Skin of body (tissue), 2 donors: Measurements from ENCODE around the gene TCAF1. TPM values are rescaled to one million over a fixed set of nuclear protein-coding genes. Genes with fewer than 3 reads are reported as not detected.
A peak's percentile ranks its signal among the peaks of the same experiment; 100 is the strongest.
"Not testable (repeated sequence)": the region's sequence is repeated elsewhere in the genome, so short reads cannot be mapped to it uniquely, and the experiment has no call there.

ENCODE experiments used
- DNase-seq: peaks from one replicate; lab custom pipeline; 2025; lab: John Stamatoyannopoulos, UW
- total RNA-seq: library from RNA; depleted of rRNA; stranded (reverse); fragments of >200 nt; gene quantifications from one replicate; pipeline ENCODE4 v1.2.3, GENCODE V29; 2014

The TCAF1 gene
- total RNA-seq, 1 donor from 2014 or later: 59.4 TPM

DNA sequence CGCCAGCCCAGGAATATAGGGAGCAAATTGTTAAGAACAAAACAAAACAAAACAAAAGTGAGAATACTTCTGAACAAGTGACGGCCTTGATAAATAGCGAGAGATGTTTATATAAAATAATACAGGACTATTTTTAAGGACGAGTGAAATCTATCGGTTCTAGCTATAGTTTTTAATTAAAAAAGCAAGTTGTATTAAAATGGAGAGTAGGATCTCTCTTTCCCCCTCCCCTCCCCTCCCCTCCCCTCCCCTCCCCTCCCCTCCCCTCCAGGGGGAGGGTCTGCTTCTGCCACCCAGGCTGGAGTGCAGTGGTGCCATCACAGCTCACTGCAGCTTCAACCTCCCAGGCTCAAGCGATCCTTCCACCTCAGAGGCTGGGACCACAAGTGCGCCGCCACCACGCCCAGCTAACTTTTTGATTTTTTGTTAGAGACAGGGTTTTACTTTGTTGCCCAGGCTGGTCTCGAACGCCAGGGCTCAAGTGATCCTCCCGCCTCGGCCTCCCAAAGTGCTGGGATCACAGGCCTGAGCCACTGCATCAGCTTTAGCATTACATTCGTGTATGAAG is 440 bp upstream of the TCAF1 start:
- no peak for DNase-seq

DNA sequence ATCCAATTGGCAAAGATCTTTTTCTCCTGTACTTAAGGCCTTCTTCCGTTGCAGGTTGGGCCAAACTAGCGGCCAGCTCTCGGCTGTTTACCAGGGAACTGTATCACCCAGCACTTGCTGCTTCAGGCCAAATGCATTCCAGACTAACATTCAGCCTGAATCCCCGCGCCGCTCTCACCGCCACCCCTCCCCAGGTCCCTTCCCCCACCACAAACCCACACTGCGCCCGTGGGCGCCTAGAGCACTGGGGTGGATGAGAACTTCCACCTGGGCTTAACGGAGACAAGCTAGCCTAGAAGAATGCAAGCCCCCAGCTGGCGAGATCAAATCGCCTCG is 676 bp downstream of the TCAF1 start:
- peak; percentile 56 for DNase-seq

GRCh38 chr7:143900230-143900766 is 1.7 kb downstream of the TCAF1 start:
- DNase-seq: no peak

GRCh38 chr7:143898810-143899209 is 3.2 kb downstream of the TCAF1 start:
- no peak for DNase-seq

GRCh38 chr7:143896667-143897066 is 5.3 kb downstream of the TCAF1 start:
- DNase-seq: no peak

- DNase-seq: no peak
Observed at GRCh38 chr7:143892527-143893300, 9.3 kb downstream of the TCAF1 start.

GRCh38 chr7:143891457-143891856 is 10.5 kb downstream of the TCAF1 start:
- DNase-seq: no peak

DNA sequence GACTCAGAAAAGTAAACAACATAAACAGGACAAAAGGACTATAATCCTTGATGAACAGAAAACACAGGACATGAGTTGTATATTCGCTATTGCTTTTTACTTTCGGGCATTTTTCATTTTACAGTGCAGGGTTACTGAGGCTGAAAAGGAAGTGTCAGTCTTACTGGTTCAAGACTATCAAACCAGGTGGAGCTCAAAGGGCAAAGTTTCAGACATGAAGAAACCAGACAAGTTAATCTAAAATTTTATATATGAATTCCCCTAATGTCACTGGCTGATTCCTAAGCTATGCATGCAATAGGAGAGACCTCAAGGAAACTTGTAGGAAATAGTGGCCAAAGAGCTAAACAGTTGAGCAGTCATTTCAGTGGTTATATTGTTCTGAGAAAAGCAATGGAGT is 11.4 kb downstream of the TCAF1 start:
- no peak for DNase-seq

GRCh38 chr7:143889068-143889467 is 12.9 kb downstream of the TCAF1 start:
- no peak for DNase-seq

- no peak for DNase-seq
Observed at GRCh38 chr7:143886826-143887477, 15.0 kb downstream of the TCAF1 start.

GRCh38 chr7:143885951-143886350 is 16.0 kb downstream of the TCAF1 start:
- DNase-seq: no peak

GRCh38 chr7:143884969-143885559 is 16.9 kb downstream of the TCAF1 start:
- peak; percentile 69 for DNase-seq

DNA sequence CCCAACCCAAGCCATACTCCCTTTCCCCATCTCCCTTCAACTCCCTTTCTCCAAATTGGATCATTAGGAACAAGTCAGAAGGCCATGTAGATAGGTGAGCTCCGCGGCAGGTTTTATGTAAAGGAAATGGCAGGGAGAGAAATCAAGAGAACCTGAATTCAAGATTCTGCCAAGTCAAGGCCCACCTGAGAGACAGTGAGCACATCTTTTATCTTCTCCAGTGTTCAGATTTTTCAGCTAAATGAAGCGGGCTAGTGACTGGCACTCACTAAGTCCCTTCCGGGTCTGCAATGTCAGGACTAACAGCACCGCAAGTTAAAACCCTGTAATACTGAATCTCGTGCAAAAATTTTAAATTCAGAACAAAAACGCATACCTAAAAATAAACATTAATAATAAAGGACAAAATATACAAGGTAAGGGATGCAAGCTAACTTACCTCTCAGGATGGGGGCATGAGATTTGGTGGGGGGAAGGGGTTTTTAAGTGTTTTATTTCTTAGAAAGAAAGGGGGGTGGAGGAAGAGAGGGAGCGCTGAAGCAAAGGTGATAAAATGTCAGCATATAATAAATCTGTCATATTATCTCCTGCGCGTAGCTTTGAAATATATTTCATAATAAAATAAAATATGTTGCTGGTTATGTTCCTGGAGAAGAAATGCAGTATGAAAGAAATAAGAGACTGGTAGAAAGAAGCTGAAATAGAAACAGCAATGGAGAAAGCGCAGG is 17.6 kb downstream of the TCAF1 start:
- no peak for DNase-seq

DNA sequence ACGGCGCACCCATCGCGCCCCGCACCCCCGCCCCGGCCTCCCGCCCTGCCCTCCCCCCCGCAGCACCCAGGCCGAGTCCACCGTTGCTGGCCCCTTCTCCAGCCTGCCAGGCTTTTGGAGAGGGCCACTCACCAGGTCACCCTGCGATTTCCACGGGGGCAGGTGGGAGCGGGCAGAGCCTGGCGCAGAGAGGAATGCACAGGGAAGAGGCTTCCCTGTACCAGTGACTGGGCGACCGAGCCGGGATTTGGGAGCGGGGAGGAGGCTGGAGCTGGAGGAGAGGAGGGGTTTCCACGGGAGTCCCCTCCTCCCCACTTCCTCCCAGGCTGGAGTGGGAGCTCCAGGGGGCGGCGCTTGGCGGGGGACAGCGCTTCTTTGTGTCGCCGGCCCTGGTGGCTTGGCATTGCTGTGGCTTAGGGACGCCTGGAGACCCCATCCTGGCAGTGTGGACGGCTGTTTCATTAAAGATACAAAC is 19.3 kb downstream of the TCAF1 start:
- peak; percentile 82 for DNase-seq

DNA sequence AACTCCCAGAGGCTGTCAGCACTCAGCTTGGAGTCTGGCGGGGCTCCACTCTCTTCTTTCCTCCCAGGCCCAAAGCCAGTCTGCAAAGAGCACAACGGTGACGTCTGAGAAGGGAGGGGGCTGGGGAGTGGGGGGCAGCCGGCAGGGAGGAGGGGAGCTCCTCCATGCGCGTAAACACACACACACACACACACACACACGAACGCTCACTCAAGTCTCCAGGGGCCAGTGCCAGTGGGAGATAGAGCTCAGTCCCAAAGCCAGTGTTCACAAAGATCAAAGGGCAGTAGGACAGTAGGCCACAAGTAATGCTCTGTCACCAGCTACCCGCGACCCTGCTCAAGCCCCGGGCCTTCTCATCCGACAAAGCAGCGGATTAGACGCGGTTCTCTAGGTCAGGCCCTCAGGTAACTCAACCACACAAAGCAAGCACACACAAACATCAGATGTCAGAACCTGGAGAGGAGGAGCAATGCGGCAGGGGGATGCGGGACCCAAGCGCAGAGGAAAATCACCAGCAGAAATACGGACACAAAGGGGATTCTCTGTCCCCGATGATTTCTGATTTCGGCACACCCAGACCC is 19.9 kb downstream of the TCAF1 start:
- DNase-seq: peak; percentile 69

- no peak for DNase-seq
Observed at GRCh38 chr7:143878884-143879283, 23.1 kb downstream of the TCAF1 start.

DNA sequence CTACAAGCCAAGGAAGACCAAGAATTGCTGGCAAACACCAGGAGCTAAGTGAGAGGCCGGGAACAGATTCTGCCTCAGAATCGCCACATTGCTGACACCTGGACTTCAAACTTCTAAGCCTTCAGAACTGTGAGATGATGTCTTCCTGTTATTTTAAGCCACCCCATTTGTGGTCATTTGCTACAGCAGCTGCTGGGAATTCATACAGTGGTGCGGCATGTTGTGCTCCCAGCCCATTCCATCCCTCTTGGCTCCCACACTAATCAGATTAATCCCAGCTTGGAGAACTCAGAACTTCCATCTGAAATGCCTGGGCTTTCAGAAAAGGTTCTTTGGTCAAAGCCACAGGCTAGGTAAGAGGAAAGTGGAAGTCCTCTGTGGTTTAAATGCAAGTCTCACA is 24.9 kb downstream of the TCAF1 start:
- DNase-seq: no peak

DNA sequence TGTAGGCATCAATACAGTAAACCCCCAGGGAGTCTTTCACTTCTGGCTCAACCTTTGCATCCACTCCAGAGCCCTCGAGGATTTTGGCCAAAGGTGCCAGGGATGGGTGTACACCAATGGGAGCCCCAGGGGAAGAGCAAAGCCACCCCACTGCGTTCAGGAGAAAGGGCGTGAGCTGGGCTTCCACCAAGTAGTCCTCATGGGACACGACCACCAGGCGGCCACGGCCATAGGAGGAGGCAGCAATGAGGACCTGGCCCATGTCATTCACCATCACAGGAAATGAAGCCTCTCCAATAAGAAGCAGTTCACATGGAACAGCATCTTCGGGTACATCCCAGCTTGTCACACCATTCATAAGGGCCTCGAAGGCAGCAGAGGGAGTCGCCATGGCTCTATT is 25.8 kb downstream of the TCAF1 start:
- no peak for DNase-seq

DNA sequence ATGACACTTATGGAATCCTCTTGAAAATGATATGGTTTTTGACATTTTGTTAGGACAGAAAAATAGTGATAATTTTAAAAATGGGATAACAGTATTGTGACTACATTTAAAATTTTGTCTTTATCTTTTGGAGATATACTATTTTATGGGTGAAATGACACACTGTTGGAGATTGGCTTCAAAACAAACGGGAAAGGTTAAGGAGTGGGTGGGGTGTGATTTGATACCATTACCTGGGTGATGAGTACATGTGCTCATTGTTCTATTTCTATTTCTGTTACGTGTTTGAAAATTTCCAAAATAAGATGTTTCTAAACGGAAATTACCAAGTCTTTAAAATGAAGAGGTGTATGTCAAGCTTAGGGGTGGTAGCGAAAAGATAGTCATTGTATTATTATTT is 28.7 kb downstream of the TCAF1 start:
- DNase-seq: not testable (repeated sequence)

DNA sequence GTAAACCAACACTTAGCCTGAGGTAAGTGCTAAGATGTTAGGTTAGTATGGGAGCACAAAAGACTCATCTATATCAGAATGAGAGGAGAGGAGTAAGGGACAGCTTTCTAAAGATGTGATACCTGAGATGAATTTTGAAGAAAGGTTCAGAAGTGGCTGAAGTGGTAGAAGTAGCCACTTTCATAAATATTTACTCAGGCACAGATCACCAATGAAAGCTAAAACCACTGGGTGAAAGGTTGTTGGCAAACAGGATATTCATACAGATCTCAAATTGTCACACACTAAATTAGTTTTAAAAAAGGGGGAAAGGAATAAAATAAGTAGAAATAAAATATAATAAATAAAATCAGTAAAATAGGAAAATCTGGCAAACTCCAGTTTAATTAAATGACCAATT is 30.4 kb downstream of the TCAF1 start:
- DNase-seq: not testable (repeated sequence)

GRCh38 chr7:143857994-143858393 is 44.0 kb downstream of the TCAF1 start:
- DNase-seq: not testable (repeated sequence)
